Amniotic stem cell (primary cell): ENCODE results near the gene MRPL42.
"Not testable (repeated sequence)": the region's sequence is repeated elsewhere in the genome, so short reads cannot be mapped to it uniquely, and the experiment has no call there.

Experiments used
- DNase-seq: peaks from one replicate; lab custom pipeline; 2025; lab: John Stamatoyannopoulos, UW

MRPL42 gene

DNA sequence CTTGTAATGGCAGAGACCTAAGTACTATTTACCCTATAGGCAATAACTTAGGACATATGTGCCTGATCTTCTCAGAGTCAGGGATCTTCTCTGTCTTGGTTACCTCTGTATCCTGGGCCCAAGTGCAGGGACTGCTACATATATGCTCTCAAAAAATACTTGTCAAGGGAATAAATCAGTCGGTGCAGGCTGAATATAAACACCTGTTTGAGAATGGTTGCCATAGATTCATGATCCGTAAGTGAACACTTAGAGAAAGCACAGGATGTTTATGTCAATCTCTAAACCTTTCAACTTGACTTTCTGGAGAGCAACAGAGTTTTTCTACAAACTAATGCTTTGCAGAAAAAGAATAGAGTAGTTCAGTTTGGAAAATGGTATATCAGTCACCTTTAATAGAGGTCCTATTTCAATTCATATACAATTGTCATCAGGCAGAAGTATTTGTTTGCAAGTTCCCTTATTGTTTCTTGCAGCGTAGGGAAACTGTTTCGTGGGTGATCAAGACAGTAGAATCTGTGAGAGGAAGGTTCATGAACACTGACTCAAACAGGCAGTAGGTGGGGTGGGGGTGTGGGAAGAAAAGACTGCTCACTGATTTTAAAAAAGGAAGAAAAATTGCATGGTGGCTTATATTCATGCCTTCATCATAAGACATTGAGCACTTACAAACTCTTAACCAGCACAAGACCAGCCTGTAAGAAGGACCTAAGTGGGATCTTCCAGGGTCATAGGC, 19.6 kb upstream of the MRPL42 start:
- no peak for DNase-seq

DNA sequence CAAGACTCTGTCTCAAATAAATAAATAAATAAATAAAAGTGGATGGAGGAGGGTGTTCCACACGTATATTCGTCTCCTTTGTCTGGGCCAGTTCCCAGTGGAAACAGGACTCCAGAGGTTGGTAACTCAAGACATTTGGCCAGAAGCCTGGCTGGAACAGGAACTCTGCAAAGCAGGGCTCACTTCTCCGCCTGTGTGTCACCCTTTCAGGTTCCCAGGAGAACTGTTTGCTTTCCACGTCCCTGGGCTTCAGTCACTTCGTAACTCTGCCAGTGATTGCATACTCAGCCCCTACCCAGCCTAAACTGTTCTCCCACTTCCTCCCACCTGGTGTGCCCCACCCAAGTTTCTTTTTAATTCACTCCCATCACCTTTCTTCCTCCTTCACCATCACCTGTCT, 18.5 kb upstream of the MRPL42 start:
- no peak for DNase-seq

DNA sequence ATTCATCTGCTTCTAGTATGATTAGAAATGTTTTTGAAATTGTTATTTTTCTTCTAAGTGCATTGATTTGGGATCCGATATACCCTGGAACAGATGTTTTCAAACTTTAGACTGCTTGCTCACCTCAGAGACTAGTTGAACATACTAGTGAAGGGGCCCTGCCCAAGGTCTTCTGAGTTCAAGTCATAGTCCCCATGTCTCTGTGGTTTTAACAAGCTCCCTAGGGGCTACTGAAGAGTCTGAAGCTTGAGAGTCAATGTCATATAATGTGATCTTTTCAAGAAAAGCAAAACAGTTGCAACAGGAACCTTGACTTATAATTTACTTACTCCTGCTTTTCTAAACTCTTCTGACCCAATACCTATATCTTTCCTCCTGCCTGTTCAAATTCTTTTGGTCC, 18.0 kb upstream of the MRPL42 start:
- DNase-seq, result no peak

- no peak for DNase-seq
These were observed 15.7 kb upstream of the MRPL42 start for GRCh38 chr12:93451423-93452158.

GRCh38 chr12:93453633-93454032, 13.7 kb upstream of the MRPL42 start:
- DNase-seq, result peak; percentile 27

- no peak for DNase-seq
These were observed 11.2 kb upstream of the MRPL42 start for GRCh38 chr12:93456077-93456476.

DNA sequence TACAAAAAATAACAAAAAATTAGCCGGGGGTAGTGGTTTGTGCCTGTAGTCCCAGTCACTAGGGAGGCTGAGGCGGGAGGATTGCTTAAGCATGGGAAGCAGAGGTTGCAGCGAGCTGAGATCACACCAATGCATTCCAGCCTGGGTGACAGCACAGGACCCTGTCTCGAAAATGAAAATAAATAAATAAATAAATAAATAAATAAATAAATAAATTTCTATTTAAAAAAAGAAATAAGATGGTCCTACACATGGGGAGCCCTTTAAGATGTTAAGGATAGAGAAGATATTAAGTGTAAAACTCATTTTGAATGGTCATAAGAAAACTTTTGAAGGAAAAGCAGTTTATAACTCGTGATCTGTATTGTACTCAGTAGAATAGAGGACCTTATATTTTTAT, 8.2 kb upstream of the MRPL42 start:
- DNase-seq, result no peak

DNA sequence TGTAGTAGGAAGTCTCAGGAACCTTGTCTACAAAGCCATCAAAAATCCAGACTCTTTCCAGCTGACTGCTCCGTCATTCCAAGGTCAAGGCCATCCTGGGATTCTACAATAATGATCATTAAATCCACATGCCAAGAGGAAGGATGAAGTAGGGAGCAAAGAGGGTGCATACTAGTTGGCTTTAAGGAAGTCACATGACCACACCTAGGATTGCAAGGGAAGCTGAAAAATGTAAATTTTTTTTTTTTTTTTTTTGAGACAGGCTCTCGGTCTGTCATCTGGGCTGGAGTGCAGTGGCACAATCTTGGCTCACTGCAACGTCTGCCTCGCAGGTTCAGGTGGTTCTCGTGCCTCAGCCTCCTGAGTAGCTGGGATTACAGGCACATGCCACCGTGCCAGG, 7.3 kb upstream of the MRPL42 start:
- DNase-seq, result no peak

DNA sequence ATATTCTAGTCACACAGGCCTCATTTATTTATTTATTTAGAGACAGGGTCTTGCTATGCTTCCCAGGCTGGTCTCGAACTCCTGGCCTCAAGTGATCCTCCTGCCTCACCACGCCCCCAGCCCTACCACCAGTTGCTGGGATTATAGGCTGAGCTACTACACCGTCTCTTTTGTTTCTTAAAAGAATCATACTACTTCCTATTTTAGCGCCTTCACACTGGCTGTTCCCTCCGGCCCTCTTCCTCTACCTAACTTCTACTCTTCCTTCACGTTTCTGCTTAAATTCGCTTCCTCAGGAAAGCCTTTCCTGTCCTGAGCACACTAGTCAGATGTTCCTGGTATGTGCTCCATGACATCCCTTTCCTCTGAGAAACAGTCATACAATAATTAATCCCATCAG, 6.4 kb upstream of the MRPL42 start:
- no peak for DNase-seq

- DNase-seq, result no peak
These were observed 5.8 kb upstream of the MRPL42 start for GRCh38 chr12:93461503-93461902.

DNA sequence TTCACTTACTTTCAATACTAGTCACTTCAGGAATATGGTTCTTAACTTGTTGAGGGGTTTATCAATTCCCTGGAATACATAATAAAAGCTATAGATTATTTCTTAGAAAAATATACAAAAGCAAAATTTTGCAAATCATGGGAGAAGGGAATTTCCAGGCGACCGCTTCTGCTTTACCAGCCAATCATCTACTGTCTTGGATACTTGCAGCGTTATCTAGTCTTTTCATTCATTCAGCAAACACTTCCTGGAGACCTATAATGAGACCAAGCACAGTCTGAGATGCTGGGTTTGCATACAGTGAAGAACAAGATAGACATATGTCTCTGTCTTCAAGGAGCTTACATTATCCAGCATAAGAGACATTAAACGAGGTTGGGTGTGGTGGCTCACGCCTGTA, 1.5 kb upstream of the MRPL42 start:
- no peak for DNase-seq

DNA sequence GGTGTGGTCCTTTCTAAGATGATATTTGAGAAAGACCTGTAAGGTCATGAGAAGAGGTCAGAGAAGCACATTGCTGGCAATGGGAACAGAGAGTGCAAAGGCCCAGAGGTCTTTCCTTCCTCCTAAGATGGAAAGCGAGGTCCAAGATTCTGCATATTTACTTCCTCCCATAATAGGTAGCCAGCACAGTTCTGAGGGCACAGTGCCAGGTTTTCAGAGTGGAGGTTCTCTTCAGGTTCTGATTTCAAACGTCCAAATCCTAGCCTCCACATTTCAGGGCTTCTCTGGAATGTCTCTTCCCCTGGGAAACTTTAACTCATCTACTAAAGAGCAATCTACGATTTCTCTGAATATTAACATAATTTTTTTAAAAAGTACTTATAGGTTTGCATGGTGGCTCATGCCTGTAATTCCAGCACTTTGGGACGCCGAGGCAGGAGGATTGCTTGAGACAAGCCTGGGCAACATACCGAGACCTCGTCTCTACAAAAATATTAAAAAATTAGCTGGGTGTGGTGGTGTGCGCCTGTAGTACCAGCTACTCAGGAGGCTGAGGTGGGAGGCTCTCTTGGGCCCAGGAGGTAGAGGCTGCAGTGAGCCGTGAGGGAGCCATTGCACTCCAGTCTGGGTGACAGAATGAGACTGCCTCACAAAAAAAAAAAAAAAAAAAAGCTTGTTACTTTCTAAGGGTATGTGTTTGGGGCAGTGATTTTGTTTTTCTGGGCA, 526 bp upstream of the MRPL42 start:
- no peak for DNase-seq

- no peak for DNase-seq
These were observed 676 bp downstream of the MRPL42 start for GRCh38 chr12:93468008-93468371.

- DNase-seq, result no peak
These were observed 2.1 kb downstream of the MRPL42 start for GRCh38 chr12:93469386-93469785.

DNA sequence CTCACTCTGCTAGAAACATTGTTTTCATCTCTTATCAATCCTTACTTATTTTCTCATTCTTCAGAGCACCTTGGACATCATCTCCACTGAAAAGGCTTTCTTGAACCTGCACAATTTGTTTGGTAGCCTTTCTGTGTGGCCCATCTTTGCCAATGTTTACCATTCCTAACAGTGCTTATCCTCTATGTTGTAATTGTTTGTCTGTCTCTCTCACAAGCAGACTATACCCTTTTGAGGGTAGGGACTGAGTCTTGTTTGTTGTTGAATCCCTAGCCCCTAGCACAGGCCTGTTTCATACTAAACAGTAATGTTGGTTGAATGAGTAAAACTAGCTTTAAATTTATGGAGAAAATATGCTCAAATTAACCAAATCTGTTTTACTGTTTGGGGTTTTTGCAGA, 9.2 kb downstream of the MRPL42 start:
- no peak for DNase-seq

GRCh38 chr12:93482721-93483120, 15.4 kb downstream of the MRPL42 start:
- DNase-seq, result no peak

DNA sequence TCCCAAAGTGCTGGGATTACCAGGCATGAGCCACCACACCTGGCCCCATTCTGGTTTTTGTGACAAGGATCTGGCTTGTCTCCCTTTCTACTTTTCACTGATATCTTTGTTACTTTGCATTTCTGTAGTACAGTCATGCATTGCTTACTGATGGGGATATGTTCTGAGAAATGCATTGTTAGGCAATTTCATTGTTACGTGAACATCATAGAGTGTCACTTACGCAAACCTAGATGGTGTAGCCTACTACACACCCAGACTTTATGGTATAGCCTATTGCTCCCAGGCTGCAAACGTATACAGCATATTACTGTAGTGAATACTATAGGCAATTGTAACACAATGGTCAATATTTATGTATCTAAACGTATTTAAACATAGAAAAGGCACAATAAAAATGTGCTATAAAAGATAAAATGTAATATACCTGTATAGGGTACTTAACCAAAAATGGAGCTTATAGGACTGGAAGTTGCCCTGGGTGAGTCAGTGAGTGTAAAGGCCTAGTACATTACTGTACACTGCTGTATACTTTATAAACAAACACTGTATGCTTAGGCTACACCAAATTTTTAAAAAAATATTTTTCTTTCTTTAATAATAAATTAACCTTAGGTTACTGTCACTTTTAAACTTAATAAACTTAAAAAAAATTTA, 16.0 kb downstream of the MRPL42 start:
- DNase-seq, result no peak

DNA sequence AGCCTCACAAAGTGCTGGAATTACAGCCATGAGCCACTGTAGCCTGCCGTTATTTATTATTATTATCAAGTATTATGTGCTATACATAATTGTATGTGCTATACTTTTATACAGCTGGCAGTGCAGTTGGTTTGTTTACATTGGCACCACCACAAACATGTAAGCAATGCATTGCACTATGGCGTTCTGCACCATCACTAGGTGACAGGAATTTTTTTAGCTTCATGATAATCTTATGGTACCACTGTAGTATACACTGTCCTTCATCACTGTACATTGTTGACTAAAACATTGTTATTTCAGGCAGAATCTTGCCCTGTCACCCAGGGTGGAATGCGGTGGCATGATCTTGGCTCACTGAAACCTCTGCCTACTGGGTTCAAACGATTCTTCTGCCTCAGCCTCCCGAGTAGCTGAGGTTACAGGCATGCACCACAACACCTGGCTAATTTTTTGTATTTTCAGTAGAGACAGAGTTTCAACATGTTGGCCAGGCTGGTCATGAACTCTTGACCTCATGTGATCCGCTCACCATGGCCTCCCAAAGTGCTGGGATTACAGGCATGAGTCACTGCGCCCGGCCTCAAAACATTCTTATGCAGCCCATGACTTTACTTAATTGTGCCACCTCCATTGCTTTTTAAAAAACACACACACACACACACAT, 17.1 kb downstream of the MRPL42 start:
- DNase-seq, result no peak

DNA sequence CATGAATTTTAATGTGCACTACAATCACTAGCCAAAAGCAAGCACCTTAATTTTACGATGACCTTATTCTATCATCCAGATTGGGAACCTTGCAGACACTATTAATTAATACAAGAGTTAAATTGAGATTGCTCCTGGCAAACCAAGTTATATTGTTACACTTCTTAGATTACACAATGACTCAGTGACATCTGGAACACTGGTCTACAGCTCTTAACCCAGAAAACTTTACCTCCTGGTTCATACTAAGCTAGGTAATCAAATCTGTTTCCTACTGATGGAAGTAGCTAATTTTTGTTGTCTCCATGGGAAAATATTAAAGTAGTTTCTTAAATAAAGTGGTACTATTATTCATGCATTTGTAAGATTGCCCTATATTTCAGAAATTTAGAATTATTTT, 25.5 kb downstream of the MRPL42 start:
- not testable (repeated sequence) for DNase-seq

DNA sequence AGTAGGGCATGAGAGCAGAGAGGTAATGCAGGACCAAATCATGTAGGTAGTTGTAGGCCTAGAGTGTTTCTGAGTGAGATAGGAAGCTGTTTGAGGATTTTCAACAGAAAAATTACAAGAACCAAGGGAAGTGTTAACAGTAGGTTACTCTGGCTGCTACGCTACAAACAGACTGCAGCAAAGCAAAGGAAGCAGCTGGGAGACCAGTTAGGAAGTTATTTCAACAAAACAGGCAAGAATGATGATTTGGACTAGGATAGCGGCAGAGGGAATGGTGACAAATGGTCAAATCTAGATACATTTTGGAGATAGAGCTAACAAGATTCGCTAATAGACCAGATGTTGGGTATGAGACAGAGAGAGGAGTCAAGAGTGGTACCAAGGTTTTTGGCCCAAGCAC, 26.8 kb downstream of the MRPL42 start:
- no peak for DNase-seq

DNA sequence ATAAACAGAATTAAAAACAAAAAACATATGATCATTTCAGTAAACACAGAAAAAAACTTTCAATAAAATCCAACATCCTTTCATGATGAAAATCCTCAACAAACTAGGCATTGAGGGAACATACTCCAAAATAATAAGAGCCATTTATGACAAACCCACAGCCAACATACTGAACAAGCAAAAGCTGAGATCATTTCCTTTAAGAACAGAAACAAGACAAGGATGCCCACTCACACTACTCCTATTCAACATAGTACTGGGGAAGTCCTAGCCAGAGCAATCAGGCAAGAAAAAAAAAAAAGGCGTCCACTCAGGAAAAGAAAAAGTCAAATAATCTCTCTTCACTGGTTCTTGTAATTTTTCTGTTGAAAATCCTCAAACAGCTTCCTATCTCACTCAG, 30.1 kb downstream of the MRPL42 start:
- DNase-seq, result no peak

DNA sequence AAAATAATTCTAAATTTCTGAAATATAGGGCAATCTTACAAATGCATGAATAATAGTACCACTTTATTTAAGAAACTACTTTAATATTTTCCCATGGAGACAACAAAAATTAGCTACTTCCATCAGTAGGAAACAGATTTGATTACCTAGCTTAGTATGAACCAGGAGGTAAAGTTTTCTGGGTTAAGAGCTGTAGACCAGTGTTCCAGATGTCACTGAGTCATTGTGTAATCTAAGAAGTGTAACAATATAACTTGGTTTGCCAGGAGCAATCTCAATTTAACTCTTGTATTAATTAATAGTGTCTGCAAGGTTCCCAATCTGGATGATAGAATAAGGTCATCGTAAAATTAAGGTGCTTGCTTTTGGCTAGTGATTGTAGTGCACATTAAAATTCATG, 31.5 kb downstream of the MRPL42 start:
- not testable (repeated sequence) for DNase-seq
